Brain microvascular endothelial cell (primary cell): ENCODE data around the gene KCNJ15.

ENCODE experiments used
- DNase-seq: peaks from one replicate; pipeline ENCODE4 v3.0.0-alpha.2; 2020
- H3K27ac ChIP-seq: fragments of 250-450 bp; sonication (Bioruptor Pico); 2 replicates; pipeline ENCODE4 v1.5.1; 2020; ENCODE audit warnings: mild to moderate bottlenecking, moderate library complexity
- H3K27me3 ChIP-seq: fragments of 250-450 bp; sonication (Bioruptor Pico); replicated peaks from 2 replicates; pipeline ENCODE4 v1.5.1; 2020; ENCODE audit warnings: mild to moderate bottlenecking
- H3K36me3 ChIP-seq: fragments of 250-450 bp; sonication (Bioruptor Pico); replicated peaks from 2 replicates; pipeline ENCODE4 v1.5.1; 2020; ENCODE audit warnings: mild to moderate bottlenecking
- H3K4me3 ChIP-seq: 2 replicates; pipeline ENCODE4 v1.5.1; 2011; ENCODE audit warnings: low read depth, mild to moderate bottlenecking, control low read depth, low read length, moderate library complexity
- in situ Hi-C: cut with HindIII; loops from 2 replicates; pipeline ENCODE4 v1.10.0; 2017; ENCODE audit warnings: low sequenced_read_pairs, low pct_ligation_motif_present
- TF ChIP-seq, protein P1 (sequence below): IDR thresholded peaks from 2 replicates; pipeline ENCODE4 v1.5.1; 2011; ENCODE audit warnings: low read depth, mild to moderate bottlenecking, moderate library complexity, low read length, control low read depth, inconsistent platforms; ENCODE audit errors: missing control alignments

Gene KCNJ15

DNA sequence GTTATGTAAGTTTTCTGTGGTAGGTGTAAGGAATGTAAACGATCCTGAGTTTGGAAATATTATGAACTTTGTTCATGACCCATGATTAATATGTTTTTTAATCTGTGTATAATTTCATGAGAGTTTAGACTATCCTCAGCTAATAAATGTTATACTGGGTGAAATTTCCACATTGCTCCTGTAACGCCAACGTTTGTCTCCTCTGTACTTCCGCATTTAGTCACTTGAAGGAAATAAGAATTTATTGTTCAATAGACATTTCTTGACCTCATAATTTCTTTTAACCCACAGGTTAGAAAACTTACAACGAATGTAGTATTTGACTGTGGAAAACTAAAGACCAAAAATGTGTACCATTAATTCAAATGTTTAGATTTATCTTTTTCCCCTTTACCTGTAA, 876 bp downstream of the KCNJ15 start:
- in situ Hi-C loops = no loop called here
- TF ChIP-seq, protein P1, sequence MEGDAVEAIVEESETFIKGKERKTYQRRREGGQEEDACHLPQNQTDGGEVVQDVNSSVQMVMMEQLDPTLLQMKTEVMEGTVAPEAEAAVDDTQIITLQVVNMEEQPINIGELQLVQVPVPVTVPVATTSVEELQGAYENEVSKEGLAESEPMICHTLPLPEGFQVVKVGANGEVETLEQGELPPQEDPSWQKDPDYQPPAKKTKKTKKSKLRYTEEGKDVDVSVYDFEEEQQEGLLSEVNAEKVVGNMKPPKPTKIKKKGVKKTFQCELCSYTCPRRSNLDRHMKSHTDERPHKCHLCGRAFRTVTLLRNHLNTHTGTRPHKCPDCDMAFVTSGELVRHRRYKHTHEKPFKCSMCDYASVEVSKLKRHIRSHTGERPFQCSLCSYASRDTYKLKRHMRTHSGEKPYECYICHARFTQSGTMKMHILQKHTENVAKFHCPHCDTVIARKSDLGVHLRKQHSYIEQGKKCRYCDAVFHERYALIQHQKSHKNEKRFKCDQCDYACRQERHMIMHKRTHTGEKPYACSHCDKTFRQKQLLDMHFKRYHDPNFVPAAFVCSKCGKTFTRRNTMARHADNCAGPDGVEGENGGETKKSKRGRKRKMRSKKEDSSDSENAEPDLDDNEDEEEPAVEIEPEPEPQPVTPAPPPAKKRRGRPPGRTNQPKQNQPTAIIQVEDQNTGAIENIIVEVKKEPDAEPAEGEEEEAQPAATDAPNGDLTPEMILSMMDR = no peak
- Histone ChIP-seq H3K27me3 (no peaks in the 10 kb centered on the region), H3K27ac (no peak overlapping the region), H3K4me3 (no peak overlapping the region), H3K36me3 (no peaks in the 10 kb centered on the region)
- DNase-seq = no peak

DNA sequence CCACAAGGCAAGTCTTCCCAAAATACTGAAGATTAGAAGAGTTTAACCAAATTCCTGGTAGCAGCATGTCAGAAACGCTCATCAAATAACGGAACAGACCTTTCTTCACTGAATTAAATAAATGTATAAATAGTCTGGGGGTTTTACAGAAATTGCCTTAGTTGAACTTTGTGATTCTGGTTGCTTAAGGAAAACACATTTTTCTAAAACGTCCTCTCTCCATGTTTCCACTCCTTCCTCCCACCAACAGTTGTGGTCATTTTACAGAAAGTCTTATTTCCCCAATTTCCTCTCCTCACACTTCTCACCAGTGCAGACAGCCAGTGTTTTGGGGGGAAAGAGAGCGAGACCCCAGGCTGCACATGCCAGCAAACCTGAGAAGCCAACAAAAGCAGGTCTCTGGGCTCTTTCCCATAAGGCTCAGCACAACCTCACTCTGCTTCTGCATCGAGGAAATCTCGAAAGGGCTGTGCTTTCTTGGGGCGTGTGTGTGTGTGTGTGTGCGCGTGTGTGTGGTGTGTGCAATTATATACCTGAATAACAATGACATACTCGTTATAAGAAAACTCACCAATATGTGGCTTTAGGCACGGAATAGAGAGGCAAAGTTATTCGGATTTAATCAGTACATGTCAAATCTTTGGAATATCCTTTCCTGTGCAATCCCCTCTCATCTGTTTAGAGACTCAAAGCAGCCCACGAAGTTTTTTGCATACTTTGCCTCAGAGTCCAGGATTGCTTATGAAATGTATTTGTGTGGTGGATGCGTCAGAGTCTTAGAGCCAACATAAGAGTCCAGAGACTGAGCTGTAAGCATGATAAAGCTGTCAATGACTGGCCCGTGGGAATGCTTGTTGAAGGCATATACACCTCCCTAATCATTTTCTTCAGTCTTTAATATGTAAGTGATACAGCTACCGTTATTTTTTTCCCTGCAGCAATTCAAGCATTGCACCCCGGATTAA, 2.0 kb downstream of the KCNJ15 start:
- TF ChIP-seq, protein P1 = no peak
- in situ Hi-C loops = no loop called here
- H3K27ac ChIP-seq = no peak overlapping the region
- no peaks in the 10 kb centered on the region for H3K36me3 ChIP-seq
- H3K4me3 ChIP-seq = no peak overlapping the region
- peak; percentile 69 for DNase-seq
- no peaks in the 10 kb centered on the region for H3K27me3 ChIP-seq

DNA sequence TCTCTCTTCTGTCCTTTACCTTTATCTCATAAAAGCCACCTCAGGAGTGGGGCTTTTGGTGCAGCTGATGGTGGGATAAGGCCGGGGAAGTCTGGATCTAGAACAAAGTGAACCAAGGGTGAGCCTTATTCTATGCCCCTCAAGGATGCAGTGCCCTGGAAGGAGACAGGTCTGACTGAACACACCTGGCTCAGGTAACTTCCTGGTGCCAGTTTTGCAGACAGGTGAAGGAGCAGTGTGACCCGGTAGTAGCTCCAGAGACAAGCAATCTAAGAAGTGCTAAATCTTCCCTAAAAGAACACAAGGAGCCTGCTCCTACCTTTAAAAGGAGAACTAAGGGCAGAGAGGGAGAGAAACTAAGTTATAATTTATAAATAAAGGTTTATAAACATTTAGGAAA, 2.9 kb downstream of the KCNJ15 start:
- H3K36me3 ChIP-seq = no peaks in the 10 kb centered on the region
- H3K27me3 ChIP-seq = no peaks in the 10 kb centered on the region
- no peak for DNase-seq
- TF ChIP-seq, protein P1 = no peak
- H3K4me3 ChIP-seq = no peak overlapping the region
- H3K27ac ChIP-seq = no peak overlapping the region
- in situ Hi-C loops = no loop called here

DNA sequence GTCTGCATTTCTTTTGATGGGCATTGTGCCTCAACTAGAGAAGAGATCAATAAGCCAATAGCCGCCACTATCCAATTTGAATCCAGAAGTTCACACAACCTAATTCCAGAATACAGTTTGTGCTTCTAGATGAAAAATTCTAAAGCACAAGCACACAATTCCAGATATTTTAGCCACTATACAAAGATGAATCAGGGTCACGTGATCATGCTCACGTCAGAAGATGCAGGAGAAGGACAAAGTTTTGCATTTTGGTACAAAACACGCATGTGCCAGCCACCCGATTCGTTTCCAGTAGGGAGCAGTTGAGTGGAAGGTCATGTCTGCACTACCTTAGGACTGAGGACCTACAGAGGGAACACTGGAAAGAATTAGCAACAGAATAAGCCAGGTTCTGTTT, 3.6 kb downstream of the KCNJ15 start:
- DNase-seq = no peak
- in situ Hi-C loops = no loop called here
- TF ChIP-seq, protein P1 = no peak

DNA sequence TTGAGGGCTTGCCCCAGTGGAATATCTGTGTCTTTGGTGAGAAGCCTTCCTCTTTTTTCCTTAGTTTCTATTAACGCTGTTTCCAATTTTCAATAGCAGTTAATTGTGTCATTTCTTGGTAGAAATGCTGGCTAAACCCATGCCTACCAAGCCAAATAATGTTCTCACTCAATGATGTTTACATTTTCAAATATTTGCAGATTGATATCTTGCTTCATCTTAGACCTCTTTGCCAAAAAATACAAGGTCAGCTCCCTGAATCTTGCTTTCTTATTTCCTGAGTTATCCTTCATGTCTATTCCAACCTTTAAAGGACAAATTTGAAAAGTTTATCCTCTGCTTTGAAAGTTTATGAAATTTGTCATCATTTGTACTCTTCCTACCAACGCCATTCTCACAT, 5.1 kb downstream of the KCNJ15 start:
- no peak overlapping the region for H3K27ac ChIP-seq

More for the DNA sequence above, 3.6 kb downstream of the KCNJ15 start:
- no peaks in the 10 kb centered on the region for H3K36me3 ChIP-seq
- no peak overlapping the region for H3K4me3 ChIP-seq
- no peaks in the 10 kb centered on the region for H3K27me3 ChIP-seq
- no peak overlapping the region for H3K27ac ChIP-seq

More for the DNA sequence above, 5.1 kb downstream of the KCNJ15 start:
- no peaks in the 10 kb centered on the region for H3K27me3 ChIP-seq
- in situ Hi-C loops = no loop called here
- H3K36me3 ChIP-seq = no peaks in the 10 kb centered on the region
- no peak overlapping the region for H3K4me3 ChIP-seq
- TF ChIP-seq, protein P1 = no peak
- DNase-seq = no peak
